Central memory CD4-positive, alpha-beta T cell (primary cell): ENCODE measurements around the gene KLK3.

ENCODE experiments used
- DNase-seq: peaks from one replicate; pipeline ENCODE4 v3.0.0; 2022

Gene KLK3

GRCh38 chr19:50906217-50906616 is 51.5 kb downstream of the KLK3 start:
- no peak for DNase-seq

GRCh38 chr19:50908336-50908735 is 53.6 kb downstream of the KLK3 start:
- no peak for DNase-seq

DNA sequence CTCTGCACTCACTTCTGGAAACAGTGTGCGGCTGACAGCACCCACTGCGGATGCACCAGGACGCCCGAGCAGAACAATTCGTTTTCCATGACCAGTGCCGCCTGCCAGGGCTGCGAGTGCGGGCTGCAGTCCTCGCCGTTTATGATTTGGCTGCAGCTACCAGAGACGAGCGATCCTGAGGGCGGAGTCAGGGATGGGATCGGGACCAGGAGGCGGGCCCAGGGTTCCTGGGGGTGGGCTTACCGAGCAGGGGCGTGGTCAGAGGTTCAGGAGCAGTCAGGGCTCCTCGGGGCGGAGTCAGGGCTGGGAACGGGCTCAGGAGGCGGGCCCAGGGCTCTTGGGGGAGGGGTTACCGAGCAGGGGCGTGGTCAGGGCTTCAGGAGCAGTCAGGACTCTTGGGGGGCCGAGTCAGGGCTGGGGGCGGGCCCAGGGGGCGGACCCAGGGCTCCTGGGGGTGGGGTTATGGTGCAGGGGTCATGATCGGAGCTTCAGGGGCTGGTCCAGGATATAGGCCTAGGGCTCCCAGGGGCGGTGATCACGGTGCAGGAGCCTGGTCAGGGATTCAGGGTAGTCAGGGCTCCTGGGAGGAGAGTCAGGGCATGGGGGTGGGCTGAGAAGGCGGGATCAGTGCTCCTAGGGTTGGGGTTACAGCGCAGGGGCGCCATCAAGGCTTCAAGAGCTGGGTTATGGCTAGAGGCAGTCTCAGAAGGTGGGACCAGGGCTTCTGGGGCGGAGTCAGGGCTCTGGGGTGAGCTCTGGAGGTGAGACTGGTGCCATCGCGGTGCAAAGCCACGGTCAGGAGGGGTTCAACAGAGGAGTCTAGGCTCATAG is 54.7 kb downstream of the KLK3 start:
- no peak for DNase-seq
